GM12874 (cell line): ENCODE measurements around the gene VPS36.

ENCODE experiments used
- TF ChIP-seq, protein P1 (sequence below): IDR thresholded peaks from 2 replicates; pipeline ENCODE4 v1.5.1; 2011; ENCODE audit warnings: low read depth, mild to moderate bottlenecking, control low read depth, low read length, moderate library complexity; ENCODE audit not compliant: insufficient read depth

VPS36 gene, protein sequence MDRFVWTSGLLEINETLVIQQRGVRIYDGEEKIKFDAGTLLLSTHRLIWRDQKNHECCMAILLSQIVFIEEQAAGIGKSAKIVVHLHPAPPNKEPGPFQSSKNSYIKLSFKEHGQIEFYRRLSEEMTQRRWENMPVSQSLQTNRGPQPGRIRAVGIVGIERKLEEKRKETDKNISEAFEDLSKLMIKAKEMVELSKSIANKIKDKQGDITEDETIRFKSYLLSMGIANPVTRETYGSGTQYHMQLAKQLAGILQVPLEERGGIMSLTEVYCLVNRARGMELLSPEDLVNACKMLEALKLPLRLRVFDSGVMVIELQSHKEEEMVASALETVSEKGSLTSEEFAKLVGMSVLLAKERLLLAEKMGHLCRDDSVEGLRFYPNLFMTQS

GRCh38 chr13:52450012-52450792 lies at the start of gene VPS36:
TSS of gene VPS36 (minus strand) at chr13:52450634. CDS start at chr13:52450594, 40 bp downstream.
- TF ChIP-seq, protein P1, sequence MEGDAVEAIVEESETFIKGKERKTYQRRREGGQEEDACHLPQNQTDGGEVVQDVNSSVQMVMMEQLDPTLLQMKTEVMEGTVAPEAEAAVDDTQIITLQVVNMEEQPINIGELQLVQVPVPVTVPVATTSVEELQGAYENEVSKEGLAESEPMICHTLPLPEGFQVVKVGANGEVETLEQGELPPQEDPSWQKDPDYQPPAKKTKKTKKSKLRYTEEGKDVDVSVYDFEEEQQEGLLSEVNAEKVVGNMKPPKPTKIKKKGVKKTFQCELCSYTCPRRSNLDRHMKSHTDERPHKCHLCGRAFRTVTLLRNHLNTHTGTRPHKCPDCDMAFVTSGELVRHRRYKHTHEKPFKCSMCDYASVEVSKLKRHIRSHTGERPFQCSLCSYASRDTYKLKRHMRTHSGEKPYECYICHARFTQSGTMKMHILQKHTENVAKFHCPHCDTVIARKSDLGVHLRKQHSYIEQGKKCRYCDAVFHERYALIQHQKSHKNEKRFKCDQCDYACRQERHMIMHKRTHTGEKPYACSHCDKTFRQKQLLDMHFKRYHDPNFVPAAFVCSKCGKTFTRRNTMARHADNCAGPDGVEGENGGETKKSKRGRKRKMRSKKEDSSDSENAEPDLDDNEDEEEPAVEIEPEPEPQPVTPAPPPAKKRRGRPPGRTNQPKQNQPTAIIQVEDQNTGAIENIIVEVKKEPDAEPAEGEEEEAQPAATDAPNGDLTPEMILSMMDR, result peak; percentile 98

- TF ChIP-seq, protein P1, result no peak
These were observed 13.1 kb upstream of the VPS36 start for GRCh38 chr13:52463526-52463925.

- TF ChIP-seq, protein P1, result no peak
These were observed 10.8 kb upstream of the VPS36 start for GRCh38 chr13:52461265-52461664.

GRCh38 chr13:52459668-52460067 lies 9.2 kb upstream of the VPS36 start:
- TF ChIP-seq, protein P1, result no peak

GRCh38 chr13:52455677-52456041 lies 5.2 kb upstream of the VPS36 start:
- TF ChIP-seq, protein P1, result no peak

GRCh38 chr13:52454820-52455676 lies 4.6 kb upstream of the VPS36 start, which contains the start of gene CKAP2:
TSS of gene CKAP2 (plus strand) at chr13:52455478. CDS start at chr13:52455557, 79 bp downstream.
- TF ChIP-seq, protein P1, result no peak

GRCh38 chr13:52454459-52454819 lies 4.0 kb upstream of the VPS36 start:
- TF ChIP-seq, protein P1, result no peak
